ENCODE measurements around the gene BLOC1S1.

DNA sequence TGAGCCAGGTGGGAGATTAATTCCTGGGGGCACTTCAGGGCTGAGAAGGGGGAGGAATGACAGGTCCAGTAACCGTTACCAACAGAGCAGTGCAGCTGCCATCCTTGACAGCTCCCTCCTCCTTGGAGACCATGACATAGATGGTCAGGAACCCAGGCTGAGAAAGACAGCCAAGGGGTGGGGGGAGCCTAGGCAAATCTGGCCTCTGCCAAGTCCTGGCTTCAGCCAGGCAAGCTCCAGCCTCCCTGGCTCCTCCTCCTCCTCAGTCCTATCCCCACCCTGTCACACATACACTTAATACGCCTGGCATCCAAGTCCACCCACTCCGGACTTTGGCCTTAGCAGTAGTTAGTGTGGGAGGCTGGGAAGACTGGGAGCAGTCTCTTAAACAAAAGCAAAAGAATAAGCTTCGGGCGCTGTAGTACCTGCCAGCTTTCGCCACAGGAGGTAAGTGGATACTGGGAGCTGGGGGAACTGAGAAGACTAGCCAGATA lies 4.3 kb downstream of the BLOC1S1 start, which contains the start of gene RDH5:
- TF ChIP-seq, protein P1, sequence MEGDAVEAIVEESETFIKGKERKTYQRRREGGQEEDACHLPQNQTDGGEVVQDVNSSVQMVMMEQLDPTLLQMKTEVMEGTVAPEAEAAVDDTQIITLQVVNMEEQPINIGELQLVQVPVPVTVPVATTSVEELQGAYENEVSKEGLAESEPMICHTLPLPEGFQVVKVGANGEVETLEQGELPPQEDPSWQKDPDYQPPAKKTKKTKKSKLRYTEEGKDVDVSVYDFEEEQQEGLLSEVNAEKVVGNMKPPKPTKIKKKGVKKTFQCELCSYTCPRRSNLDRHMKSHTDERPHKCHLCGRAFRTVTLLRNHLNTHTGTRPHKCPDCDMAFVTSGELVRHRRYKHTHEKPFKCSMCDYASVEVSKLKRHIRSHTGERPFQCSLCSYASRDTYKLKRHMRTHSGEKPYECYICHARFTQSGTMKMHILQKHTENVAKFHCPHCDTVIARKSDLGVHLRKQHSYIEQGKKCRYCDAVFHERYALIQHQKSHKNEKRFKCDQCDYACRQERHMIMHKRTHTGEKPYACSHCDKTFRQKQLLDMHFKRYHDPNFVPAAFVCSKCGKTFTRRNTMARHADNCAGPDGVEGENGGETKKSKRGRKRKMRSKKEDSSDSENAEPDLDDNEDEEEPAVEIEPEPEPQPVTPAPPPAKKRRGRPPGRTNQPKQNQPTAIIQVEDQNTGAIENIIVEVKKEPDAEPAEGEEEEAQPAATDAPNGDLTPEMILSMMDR (IDR thresholded peaks at IDR 0.05), result no peak
- TF ChIP-seq POLR2A (IDR thresholded peaks at IDR 0.05), result no peak

Measured in uterus (tissue), 2 donors.